ENCODE results near the gene BMP4. TPM values are rescaled to one million over a fixed set of nuclear protein-coding genes. Genes with fewer than 3 reads are reported as not detected.

Gene BMP4
- total and polyA plus RNA-seq, 2 of the 13 experiments (the other 11 are each of a cell fraction or from before 2014, with no cell fraction given), result 56.4 to 169 TPM

GRCh38 chr14:53956427-53957201, at the start of gene BMP4 (continued):
- TF ChIP-seq JARID2 (CRISPR knock-in tag; IDR thresholded peaks at IDR 0.05; ENCODE audit: insufficient replicate concordance) (peak; percentile 74), KLF11 (CRISPR knock-in tag; IDR thresholded peaks at IDR 0.05) (peak; percentile 97), NFKBIZ (CRISPR knock-in tag; IDR thresholded peaks at IDR 0.05) (no peak; the same call in none of the 2 replicates), SIX1 (CRISPR knock-in tag; IDR thresholded peaks at IDR 0.05; ENCODE audit: borderline replicate concordance) (0 out of 2 replicates have a peak, but pooled peaks have one; percentile 9), HNF1A (IDR thresholded peaks at IDR 0.05; ENCODE audit: low read depth) (no peak), HNF1A (CRISPR knock-in tag; IDR thresholded peaks at IDR 0.05; ENCODE audit: borderline replicate concordance) (peak; percentile 60; the same call in 1 of the 2 replicates), XBP1 (CRISPR knock-in tag; IDR thresholded peaks at IDR 0.05) (no peak), ARHGAP35 (CRISPR knock-in tag; IDR thresholded peaks at IDR 0.05; ENCODE audit: borderline replicate concordance) (no peak), ZIK1 (CRISPR knock-in tag; IDR thresholded peaks at IDR 0.05; ENCODE audit: borderline replicate concordance, low read depth) (peak; percentile 67; the same call in 1 of the 2 replicates), RARA (CRISPR knock-in tag; IDR thresholded peaks at IDR 0.05) (0 out of 2 replicates have a peak, but pooled peaks have one; percentile 67), ZNF253 (CRISPR knock-in tag; IDR thresholded peaks at IDR 0.05; ENCODE audit: borderline replicate concordance) (peak; percentile 80; the same call in 1 of the 2 replicates), SRY (CRISPR knock-in tag; IDR thresholded peaks at IDR 0.05) (no peak), HNF4A (CRISPR knock-in tag; IDR thresholded peaks at IDR 0.05) (no peak), ZNF496 (CRISPR knock-in tag; IDR thresholded peaks at IDR 0.05; ENCODE audit: insufficient replicate concordance) (no peak), KLF13 (CRISPR knock-in tag; IDR thresholded peaks at IDR 0.05) (no peak), ZFP62 (CRISPR knock-in tag; IDR thresholded peaks at IDR 0.05) (no peak), ETV5 (CRISPR knock-in tag; IDR thresholded peaks at IDR 0.05; ENCODE audit: borderline replicate concordance) (peak; percentile 84), SP140L (CRISPR knock-in tag; IDR thresholded peaks at IDR 0.05; ENCODE audit: borderline replicate concordance) (no peak), ATM (IDR thresholded peaks at IDR 0.05; ENCODE audit: borderline replicate concordance) (no peak), ZNF33B (CRISPR knock-in tag; IDR thresholded peaks at IDR 0.05) (no peak), ZZZ3 (CRISPR knock-in tag; IDR thresholded peaks at IDR 0.05; ENCODE audit: borderline replicate concordance) (no peak), ZNF792 (CRISPR knock-in tag; IDR thresholded peaks at IDR 0.05) (peak; percentile 89; the same call in 1 of the 2 replicates), RFX3 (CRISPR knock-in tag; IDR thresholded peaks at IDR 0.05) (no peak), ZNF546 (CRISPR knock-in tag; conservative IDR thresholded peaks at IDR 0.05) (peak; percentile 64; the same call in 1 of the 2 replicates), POLR2AphosphoS5 (IDR thresholded peaks at IDR 0.05; ENCODE audit: low read depth, low read length) (peak; percentile 76), KAT8 (CRISPR knock-in tag; IDR thresholded peaks at IDR 0.05) (peak; percentile 36; the same call in 1 of the 2 replicates), HBP1 (CRISPR knock-in tag; IDR thresholded peaks at IDR 0.05; ENCODE audit: low read depth) (peak; percentile 50; the same call in 1 of the 2 replicates)

Data from HepG2 (cell line).